Measurements from ENCODE around the gene LIME1. TPM values are rescaled to one million over a fixed set of nuclear protein-coding genes. Genes with fewer than 3 reads are reported as not detected.

LIME1 gene
- total and polyA plus RNA-seq, 9 of the 15 experiments (the other 6 are each of a cell fraction or from before 2014, with no cell fraction given), result 0.11 to 17.1 (median 2.8) TPM; not detected in 2

GRCh38 chr20:63707558-63708300 lies 28.7 kb upstream of the LIME1 start, which contains the start of the genes ARFRP1 and ZGPAT (continued):
- no peak for TF ChIP-seq MEIS2 (IDR thresholded peaks at IDR 0.05; ENCODE audit: partially characterized antibody)
- no peak for TF ChIP-seq TAF9B (IDR thresholded peaks at IDR 0.05; ENCODE audit: partially characterized antibody)
- TF ChIP-seq ZNF239 (CRISPR knock-in tag; IDR thresholded peaks at IDR 0.05), result no peak
- no peak for TF ChIP-seq BRF2 (IDR thresholded peaks at IDR 0.05; ENCODE audit: borderline replicate concordance, insufficient read depth, insufficient read length)
- no peak for TF ChIP-seq ZNF3 (CRISPR knock-in tag; IDR thresholded peaks at IDR 0.05)
- TF ChIP-seq RBM22 (IDR thresholded peaks at IDR 0.05; ENCODE audit: low read depth, low read length, poor library complexity, severe bottlenecking), result no peak
- peak; percentile 43 for TF ChIP-seq SP2 (IDR thresholded peaks at IDR 0.05; ENCODE audit: extremely low read depth, low read depth, low read length, poor library complexity, severe bottlenecking)
- TF ChIP-seq SPI1 (IDR thresholded peaks at IDR 0.05; ENCODE audit: borderline replicate concordance, low read depth, low read length), result peak; percentile 92
- no peak for TF ChIP-seq ZNF232 (CRISPR knock-in tag; IDR thresholded peaks at IDR 0.05)
- no peak for TF ChIP-seq ARNT (IDR thresholded peaks at IDR 0.05)
- TF ChIP-seq NR1H2 (CRISPR knock-in tag; IDR thresholded peaks at IDR 0.05), result peak; percentile 93; the same call in 1 of the 2 replicates
- peak; percentile 66 for TF ChIP-seq ZBTB33 (CRISPR knock-in tag; IDR thresholded peaks at IDR 0.05)
- TF ChIP-seq AFF4 (CRISPR knock-in tag; IDR thresholded peaks at IDR 0.05), result no peak
- no peak for TF ChIP-seq TAF15 (IDR thresholded peaks at IDR 0.05; ENCODE audit: low read depth, low read length)
- no peak for TF ChIP-seq ZNF224 (CRISPR knock-in tag; IDR thresholded peaks at IDR 0.05)
- TF ChIP-seq CBX1 (IDR thresholded peaks at IDR 0.05; ENCODE audit: low read depth), result peak; percentile 74; the same call in 1 of the 2 replicates
- TF ChIP-seq HDGF (IDR thresholded peaks at IDR 0.05), result no peak
- TF ChIP-seq NCOR1 (IDR thresholded peaks at IDR 0.05), result peak; percentile 62
- no peak for TF ChIP-seq ZNF398 (CRISPR knock-in tag; IDR thresholded peaks at IDR 0.05)
- no peak for TF ChIP-seq BRF1 (IDR thresholded peaks at IDR 0.05; ENCODE audit: borderline replicate concordance, extremely low read depth, insufficient read length)
